Embryonic facial prominence (tissue), 1 donor: ENCODE results near the gene ZIC3.

Experiments used
- DNase-seq: peaks from one replicate; pipeline ENCODE4 v3.0.0-alpha.2; 2016; ENCODE audit errors: extremely low spot score

The ZIC3 gene

DNA sequence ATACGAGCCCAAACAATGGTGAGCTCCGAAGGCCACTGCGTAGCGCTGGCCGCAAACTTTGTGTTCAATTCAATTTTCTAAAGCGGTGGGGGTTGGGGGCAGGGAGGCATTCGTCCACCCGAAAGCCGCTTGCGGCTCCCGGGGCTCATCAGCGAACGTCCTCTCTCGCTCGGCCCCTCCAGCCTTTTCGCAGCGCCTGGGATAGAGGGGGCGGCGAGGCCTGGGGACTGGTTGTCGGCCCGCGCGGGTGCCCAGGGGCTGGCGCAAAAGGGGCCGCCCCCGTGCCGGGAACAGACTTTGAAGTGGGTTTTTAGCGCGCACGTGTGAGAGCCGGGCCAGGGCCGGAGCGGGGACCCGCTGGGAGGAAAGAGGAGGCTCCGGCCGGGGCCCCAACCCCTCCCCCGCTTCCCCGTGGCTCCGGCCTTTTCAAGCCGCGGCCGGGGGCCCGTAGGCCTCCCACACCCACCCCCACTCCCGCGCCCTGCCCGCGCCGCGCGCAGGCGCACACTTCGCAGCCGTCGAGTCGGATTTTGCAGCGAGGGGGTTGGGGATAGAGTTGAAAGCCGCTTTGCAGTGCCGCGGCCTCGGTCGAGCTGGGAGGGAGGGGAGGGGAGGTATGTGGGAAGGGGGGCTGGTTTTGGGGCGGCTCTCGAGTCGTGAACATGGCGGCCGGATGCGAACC lies 8.3 kb downstream of the ZIC3 start:
- DNase-seq = no peak

DNA sequence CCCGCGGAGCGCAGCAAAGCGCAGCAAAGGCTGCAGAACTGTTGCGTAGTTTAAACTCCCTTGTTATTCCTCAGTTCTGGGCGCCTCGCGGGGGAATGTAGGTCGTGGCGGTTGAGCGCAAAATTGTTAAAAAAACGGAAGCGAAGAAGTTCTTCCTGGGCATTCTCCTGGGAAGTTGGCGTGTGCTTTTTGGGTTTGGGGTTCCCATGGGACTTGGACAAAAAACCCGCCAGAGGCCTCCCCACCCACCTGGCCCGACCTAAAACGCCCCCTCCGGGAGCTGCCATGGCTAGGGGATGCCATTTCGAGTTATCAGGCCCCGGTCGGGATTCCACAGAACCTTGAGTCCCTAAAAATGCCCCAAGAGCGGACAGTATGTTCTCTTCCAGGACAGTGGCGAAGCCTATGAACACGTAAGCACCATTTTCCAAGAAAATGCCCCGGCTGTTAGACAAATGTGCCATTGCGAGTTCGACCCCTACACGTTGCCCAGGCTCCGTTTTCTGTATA lies 8.9 kb downstream of the ZIC3 start:
- no peak for DNase-seq

DNA sequence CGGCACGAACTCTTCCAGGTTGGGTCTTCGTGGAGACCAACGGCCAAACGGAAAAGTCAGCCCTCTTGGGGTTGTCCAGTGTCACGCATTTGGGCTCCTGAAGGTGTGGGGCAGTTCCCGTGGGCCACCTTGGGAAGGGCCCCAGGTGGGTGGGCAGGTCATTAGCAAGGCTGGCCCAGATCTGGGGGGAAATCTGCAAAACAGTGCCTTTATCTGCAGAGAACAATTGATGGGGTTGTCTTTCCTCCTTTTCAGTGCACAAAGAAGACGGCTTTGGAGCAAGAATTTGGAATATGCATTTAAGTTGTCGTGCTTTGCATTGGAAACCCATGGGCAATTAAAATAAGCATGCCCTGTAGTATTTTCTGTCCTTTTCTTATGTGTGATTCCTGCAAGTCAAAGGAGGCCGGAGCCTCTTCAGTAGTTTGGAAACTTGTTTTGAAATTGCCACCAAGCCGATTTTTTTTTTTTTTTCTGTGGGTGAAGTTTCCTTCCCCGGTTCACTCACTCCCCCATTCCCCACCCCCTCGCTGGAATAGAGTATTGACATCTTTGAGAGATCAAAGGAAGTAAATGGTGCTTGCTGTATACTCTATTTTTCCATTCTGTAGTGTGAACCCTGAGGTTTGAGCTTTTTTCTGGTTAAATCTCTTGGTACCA lies 9.8 kb downstream of the ZIC3 start:
- DNase-seq = no peak

DNA sequence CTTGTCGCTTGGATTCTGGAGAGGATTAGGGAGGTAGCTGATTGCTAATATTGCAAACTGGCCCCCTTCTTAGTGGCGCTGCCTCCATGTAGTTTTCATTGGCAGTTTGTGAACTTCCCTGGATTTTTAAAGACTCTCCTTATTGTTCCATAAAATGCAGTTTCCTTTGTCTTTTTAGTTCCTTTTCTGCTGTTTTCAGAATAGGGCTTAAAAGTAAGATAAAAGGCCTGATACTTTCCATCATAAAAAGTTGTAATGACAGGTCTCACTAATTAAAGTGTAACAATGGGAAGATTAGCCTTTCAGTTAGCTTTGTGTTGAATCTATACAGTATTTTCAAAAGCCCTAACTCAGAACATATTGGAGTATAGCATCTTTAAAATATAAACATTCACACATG lies 21.2 kb downstream of the ZIC3 start:
- no peak for DNase-seq

DNA sequence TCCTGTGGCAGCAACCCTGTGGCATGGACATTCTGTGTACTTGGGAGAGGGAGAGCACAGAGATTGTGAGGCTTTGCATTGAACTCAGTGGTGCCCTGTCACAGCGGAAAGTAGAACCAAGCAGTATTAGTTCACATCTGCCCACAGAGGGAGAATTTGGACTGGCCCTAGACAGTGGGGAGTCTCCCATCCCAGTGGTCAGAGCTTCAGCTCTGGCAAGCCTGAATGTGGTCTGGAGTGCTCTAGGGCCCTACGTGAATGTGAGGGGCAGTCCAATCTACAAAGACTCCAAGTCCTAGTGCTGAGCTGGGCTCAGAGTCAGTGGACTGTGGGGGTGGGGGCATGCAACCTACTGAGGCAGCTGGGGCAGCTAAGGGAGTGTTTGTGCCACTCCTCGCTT lies 34.8 kb downstream of the ZIC3 start:
- no peak for DNase-seq
